K562 (cell line): Measurements from ENCODE around the gene SLC26A8. TPM values are rescaled to one million over a fixed set of nuclear protein-coding genes. Genes with fewer than 3 reads are reported as not detected.

Experiments used
- CSDE1 ChIP-seq, 2 experiments: fragments of 450-650 bp; IDR thresholded peaks; 2 replicates each; pipeline ENCODE4 v1.6.1; 2016; ENCODE audit warnings: mild to moderate bottlenecking in 1 of 2
- DEAF1 ChIP-seq: fragments of 450-650 bp; formaldehyde crosslinking; IDR thresholded peaks from 2 replicates; pipeline ENCODE4 v1.4.0; 2020; ENCODE audit warnings: mild to moderate bottlenecking, moderate library complexity
- E2F5 ChIP-seq: sonication (generic); formaldehyde crosslinking; IDR thresholded peaks from 2 replicates; pipeline ENCODE4 v1.8.0; 2022; ENCODE audit warnings: mild to moderate bottlenecking, missing genetic modification reagents
- HLTF ChIP-seq: fragments of 450-650 bp; IDR thresholded peaks from 2 replicates; pipeline ENCODE4 v1.6.1; 2016
- HMGXB4 ChIP-seq: sonication (generic); formaldehyde crosslinking; IDR thresholded peaks from 2 replicates; pipeline ENCODE4 v1.8.1; 2023; ENCODE audit warnings: mild to moderate bottlenecking, missing genetic modification reagents
- MEF2A ChIP-seq: IDR thresholded peaks from 2 replicates; pipeline ENCODE4 v1.6.1; 2011; ENCODE audit warnings: low read depth, mild to moderate bottlenecking, low read length, moderate library complexity; ENCODE audit not compliant: control insufficient read depth
- MYNN ChIP-seq, 2 experiments: sonication (generic); formaldehyde crosslinking in 1 of 2; IDR thresholded peaks; 2 replicates each; pipeline versions ENCODE4 v1.5.0 to v1.6.1; 2016 to 2020; ENCODE audit warnings: antibody characterized with exemption in 1 of 2, missing genetic modification reagents in 1 of 2
- RERE ChIP-seq: sonication (generic); formaldehyde crosslinking; IDR thresholded peaks from 2 replicates; pipeline ENCODE4 v1.8.0; 2023; ENCODE audit warnings: missing genetic modification reagents, mild to moderate bottlenecking, borderline replicate concordance
- SP2 ChIP-seq: IDR thresholded peaks from 2 replicates; pipeline ENCODE4 v1.6.1; 2011; ENCODE audit warnings: mild to moderate bottlenecking, low read depth, low read length, moderate library complexity; ENCODE audit not compliant: poor library complexity, severe bottlenecking; ENCODE audit errors: extremely low read depth
- TAF9B ChIP-seq: fragments of 450-650 bp; IDR thresholded peaks from 2 replicates; pipeline ENCODE4 v1.6.1; 2018; ENCODE audit warnings: mild to moderate bottlenecking; ENCODE audit not compliant: partially characterized antibody
- TBL1XR1 ChIP-seq, 2 experiments: IDR thresholded peaks; 2 replicates each; pipeline ENCODE4 v1.6.1; 2012; ENCODE audit warnings: improper control_type of control experiment in 2 of 2, low read length in 2 of 2, mild to moderate bottlenecking in 1 of 2
- ZFP91 ChIP-seq: sonication (generic); formaldehyde crosslinking; IDR thresholded peaks from 2 replicates; pipeline ENCODE4 v1.8.0; 2022; ENCODE audit warnings: mild to moderate bottlenecking, missing genetic modification reagents
- ZNF124 ChIP-seq: sonication (generic); formaldehyde crosslinking; IDR thresholded peaks from 2 replicates; pipeline ENCODE4 v1.8.1; 2022; ENCODE audit warnings: missing genetic modification reagents
- ZNF589 ChIP-seq: fragments of 200-800 bp; sonication (Bioruptor generic); IDR thresholded peaks from 2 replicates; pipeline ENCODE4 v1.6.1; 2016; ENCODE audit warnings: low read depth, missing genetic modification characterization, missing compliant biosample characterization
- ZNF696 ChIP-seq: fragments of 250-450 bp; sonication (Bioruptor Pico); conservative IDR thresholded peaks from 2 replicates; pipeline ENCODE4 v1.4.0; 2020; ENCODE audit warnings: mild to moderate bottlenecking, moderate library complexity
- polyA plus RNA-seq, 8 experiments: library from polyadenylated mRNA; depleted of rRNA in 4 of 8; stranded (reverse) in 5 of 8; unstranded in 3 of 8; fragments of >200 nt; fragmentation: Nextera tagmentation in 2 of 8; fragmentation: Illumina TruSeq in 1 of 8; extraction: Ambion mirVana in 2 of 8; extraction: Trizol in 1 of 8; gene quantifications; 2 replicates each; pipeline versions ENCODE4 v1.2.1 to v1.2.3, GENCODE V29; 2011 to 2014; ENCODE audit warnings: inconsistent platforms in 1 of 8, missing spikeins in 1 of 8
- total RNA-seq, 7 experiments: library from RNA; depleted of rRNA in 6 of 7; stranded (reverse); fragments of >200 nt in 6 of 7; fragmentation: Illumina TruSeq in 2 of 7; extraction: Trizol in 2 of 7; gene quantifications; 2 replicates each; pipeline versions ENCODE4 v1.2.1 to v1.2.3, GENCODE V29; 2011 to 2021; ENCODE audit warnings: low replicate concordance in 1 of 7

SLC26A8 gene
- total and polyA plus RNA-seq, 9 of the 15 experiments (the other 6 are each of a cell fraction or from before 2014, with no cell fraction given): not detected

GRCh38 chr6:36067374-36068011 lies 43.1 kb upstream of the SLC26A8 start (continued):
- TF ChIP-seq RERE (no peak), ZFP91 (CRISPR knock-in tag) (no peak), SP2 (no peak), MYNN (IDR thresholded peaks at IDR 0.05) (no peak), MYNN (CRISPR knock-in tag; IDR thresholded peaks at IDR 0.05) (no peak), TBL1XR1 (IDR thresholded peaks at IDR 0.05; ENCODE audit: low read length in 2 of 2) (peak in 1 of 2 experiments; percentile 92; a peak in 2 of 4 replicates), CSDE1 (IDR thresholded peaks at IDR 0.05) (no peak), TAF9B (no peak), E2F5 (CRISPR knock-in tag) (no peak), HLTF (no peak), HMGXB4 (CRISPR knock-in tag) (no peak), ZNF589 (CRISPR knock-in tag) (no peak), ZNF124 (no peak), MEF2A (no peak), DEAF1 (CRISPR knock-in tag) (no peak), ZNF696 (CRISPR knock-in tag) (no peak)
